Activated naive CD8-positive, alpha-beta T cell treated with anti-CD3 and anti-CD28 coated beads, Interleukin-2, amount 50 U/mL, for 24 hours (primary cell): Measurements from ENCODE around the gene KCNC2.

ENCODE experiments used
- ATAC-seq: fragments of 150-1000 bp; cut with Tn5 transposase; one replicate; pipeline ENCODE4 v1.10.0; 2021
- DNase-seq: peaks from one replicate; pipeline ENCODE4 v3.0.0; 2021
- H3K27ac Mint-ChIP-seq: one replicate; pipeline ENCODE4 v1.8.0; 2021; ENCODE audit warnings: mild to moderate bottlenecking, mixed read lengths
- H3K27me3 Mint-ChIP-seq: one replicate; pipeline ENCODE4 v1.8.0; 2021; ENCODE audit warnings: mixed read lengths
- H3K36me3 Mint-ChIP-seq: one replicate; pipeline ENCODE4 v1.8.0; 2021; ENCODE audit warnings: low read depth, mixed read lengths
- H3K4me1 Mint-ChIP-seq: one replicate; pipeline ENCODE4 v1.8.0; 2021; ENCODE audit warnings: mixed read lengths
- H3K4me3 Mint-ChIP-seq: one replicate; pipeline ENCODE4 v1.8.0; 2021; ENCODE audit warnings: mild to moderate bottlenecking, moderate library complexity, mixed read lengths
- H3K9me3 Mint-ChIP-seq: one replicate; pipeline ENCODE4 v1.8.0; 2021; ENCODE audit warnings: mixed read lengths

KCNC2 gene

DNA sequence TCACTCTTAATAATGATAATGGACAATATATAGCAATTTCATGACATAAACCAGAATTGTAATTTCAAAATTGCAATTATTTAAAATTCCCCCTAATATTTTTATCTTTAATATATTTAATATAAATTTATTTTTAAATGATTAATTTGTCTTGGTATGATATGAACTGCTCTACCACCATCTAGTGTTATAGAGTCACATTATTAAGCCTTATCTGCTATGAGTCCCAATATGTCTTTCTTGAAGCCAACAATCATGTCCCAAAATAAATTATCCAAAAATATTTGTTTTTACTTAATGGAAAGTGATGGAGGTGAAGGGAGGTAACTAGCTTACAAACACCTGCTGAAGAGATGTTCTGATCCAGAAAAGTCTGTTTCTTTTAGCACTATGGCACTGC lies 151.4 kb downstream of the KCNC2 start:
- Mint-ChIP-seq H3K27ac (no peak overlapping the region), H3K9me3 (no peaks in the 10 kb centered on the region), H3K4me3 (no peak overlapping the region), H3K36me3 (no peaks in the 10 kb centered on the region), H3K4me1 (no peaks in the 10 kb centered on the region), H3K27me3 (no peaks in the 10 kb centered on the region)
- DNase-seq, result no peak
- ATAC-seq, result no peak

- Mint-ChIP-seq H3K27me3 (no peaks in the 10 kb centered on the region), H3K9me3 (no peaks in the 10 kb centered on the region), H3K4me3 (no peak overlapping the region), H3K4me1 (no peaks in the 10 kb centered on the region), H3K27ac (no peak overlapping the region), H3K36me3 (no peaks in the 10 kb centered on the region)
- DNase-seq (no peak), ATAC-seq (no peak)
These were observed 160.9 kb downstream of the KCNC2 start for GRCh38 chr12:75048767-75049166.

- Mint-ChIP-seq H3K4me1 (no peaks in the 10 kb centered on the region), H3K27me3 (no peaks in the 10 kb centered on the region), H3K9me3 (no peaks in the 10 kb centered on the region), H3K4me3 (no peak overlapping the region), H3K27ac (no peak overlapping the region), H3K36me3 (no peaks in the 10 kb centered on the region)
- DNase-seq, result no peak
- no peak for ATAC-seq
These were observed 161.6 kb downstream of the KCNC2 start for GRCh38 chr12:75047885-75048525.

GRCh38 chr12:75042125-75042524 lies 167.5 kb downstream of the KCNC2 start:
- DNase-seq, result no peak

GRCh38 chr12:75041472-75041871 lies 168.2 kb downstream of the KCNC2 start:
- Mint-ChIP-seq H3K4me3 (no peak overlapping the region), H3K9me3 (no peaks in the 10 kb centered on the region), H3K36me3 (no peaks in the 10 kb centered on the region), H3K27me3 (no peaks in the 10 kb centered on the region), H3K4me1 (no peaks in the 10 kb centered on the region), H3K27ac (no peak overlapping the region)
- no peak for ATAC-seq
- DNase-seq, result no peak

More at GRCh38 chr12:75042125-75042524, 167.5 kb downstream of the KCNC2 start:
- Mint-ChIP-seq H3K27me3 (no peaks in the 10 kb centered on the region), H3K4me1 (no peaks in the 10 kb centered on the region), H3K4me3 (no peak overlapping the region), H3K9me3 (no peaks in the 10 kb centered on the region), H3K27ac (no peak overlapping the region), H3K36me3 (no peaks in the 10 kb centered on the region)
- no peak for ATAC-seq

DNA sequence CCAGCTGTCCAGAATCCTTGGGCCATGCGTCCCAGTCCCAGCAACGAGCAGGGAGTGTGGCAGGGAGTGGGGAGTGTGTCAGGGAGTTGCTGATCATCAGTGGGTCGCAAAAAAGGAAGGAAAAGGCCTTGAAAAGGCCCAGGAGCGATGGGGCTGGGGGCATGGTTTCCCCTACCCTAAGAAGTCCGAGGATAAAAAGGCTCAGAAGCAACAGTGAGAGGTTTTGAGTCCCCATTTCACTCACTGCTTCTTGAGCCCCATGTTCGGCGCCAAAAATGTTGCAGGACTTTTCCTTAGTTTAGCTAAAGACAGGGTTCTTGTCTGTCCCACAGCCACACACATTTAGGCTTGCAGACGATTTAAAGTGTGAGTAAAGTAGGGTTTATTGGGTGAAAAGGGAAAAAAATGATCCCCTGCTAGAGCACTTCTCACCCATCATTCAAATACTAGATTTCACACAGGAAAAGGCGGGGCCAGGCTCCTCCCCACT lies 189.5 kb downstream of the KCNC2 start:
- H3K27ac Mint-ChIP-seq, result no peak overlapping the region
- no peak for ATAC-seq
- H3K27me3 Mint-ChIP-seq, result no peaks in the 10 kb centered on the region
- peaks cover 2% of the 10 kb centered on the region for H3K36me3 Mint-ChIP-seq
- H3K4me3 Mint-ChIP-seq, result no peak overlapping the region
- DNase-seq, result no peak
- H3K9me3 Mint-ChIP-seq, result peaks cover 62% of the 10 kb centered on the region
- H3K4me1 Mint-ChIP-seq, result no peaks in the 10 kb centered on the region

DNA sequence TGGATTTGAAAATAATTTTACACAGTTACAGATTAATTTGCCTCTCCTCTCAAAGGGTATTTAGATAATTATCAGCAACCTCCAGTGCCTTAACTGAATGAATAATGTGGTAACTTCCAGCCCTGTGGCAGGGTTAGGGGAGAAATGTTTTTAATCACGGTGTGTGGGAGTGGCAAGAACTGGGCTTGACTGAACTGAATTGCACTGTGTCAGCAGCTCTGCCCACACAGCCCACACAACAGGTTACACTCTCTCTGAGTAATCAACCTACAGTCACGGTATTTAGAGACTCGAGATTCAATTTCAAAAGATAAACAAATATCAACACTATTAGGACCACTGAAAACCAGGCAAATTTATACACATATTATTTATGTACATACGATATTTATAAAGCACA lies 198.5 kb downstream of the KCNC2 start:
- H3K9me3 Mint-ChIP-seq, result peaks cover 11% of the 10 kb centered on the region
- DNase-seq (no peak), ATAC-seq (peak; percentile 28)
- H3K36me3 Mint-ChIP-seq, result peaks cover 2% of the 10 kb centered on the region
- no peak overlapping the region for H3K4me3 Mint-ChIP-seq
- H3K4me1 Mint-ChIP-seq, result no peaks in the 10 kb centered on the region
- no peak overlapping the region for H3K27ac Mint-ChIP-seq
- no peaks in the 10 kb centered on the region for H3K27me3 Mint-ChIP-seq

- ATAC-seq, result no peak
- Mint-ChIP-seq H3K27ac (no peak overlapping the region), H3K4me3 (no peak overlapping the region), H3K4me1 (no peaks in the 10 kb centered on the region), H3K9me3 (peaks cover 5% of the 10 kb centered on the region), H3K36me3 (no peaks in the 10 kb centered on the region), H3K27me3 (no peaks in the 10 kb centered on the region)
- no peak for DNase-seq
These were observed 202.5 kb downstream of the KCNC2 start for GRCh38 chr12:75007133-75007532.

- no peak for ATAC-seq
- Mint-ChIP-seq H3K4me1 (peaks cover 1% of the 10 kb centered on the region), H3K36me3 (no peaks in the 10 kb centered on the region), H3K27ac (no peak overlapping the region), H3K4me3 (no peak overlapping the region), H3K9me3 (no peaks in the 10 kb centered on the region), H3K27me3 (no peaks in the 10 kb centered on the region)
- DNase-seq, result no peak
These were observed 209.5 kb downstream of the KCNC2 start for GRCh38 chr12:75000120-75000519.

DNA sequence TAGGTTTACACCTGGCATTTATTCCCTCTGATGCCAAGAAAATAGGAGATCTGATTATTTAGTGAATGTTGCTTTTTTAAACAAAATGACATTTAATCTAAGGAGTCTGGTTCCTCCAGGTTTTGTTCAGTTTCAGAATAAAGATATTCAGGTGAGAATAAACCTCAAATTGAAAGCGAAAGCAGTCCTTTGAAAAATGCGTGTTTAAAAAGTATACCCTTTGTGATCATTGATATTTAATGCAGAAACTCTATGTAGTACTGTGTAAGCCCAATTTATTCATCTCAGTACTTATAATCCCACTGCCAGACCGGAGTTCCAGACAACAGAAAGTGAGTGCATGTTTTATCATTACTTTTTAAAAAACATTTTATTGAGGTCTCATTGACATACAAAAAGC lies 210.2 kb downstream of the KCNC2 start:
- Mint-ChIP-seq H3K4me1 (peaks cover 1% of the 10 kb centered on the region), H3K4me3 (no peak overlapping the region), H3K27ac (no peak overlapping the region), H3K9me3 (no peaks in the 10 kb centered on the region), H3K27me3 (no peaks in the 10 kb centered on the region), H3K36me3 (no peaks in the 10 kb centered on the region)
- ATAC-seq (no peak), DNase-seq (no peak)
